ENCODE results near the gene TMEM238. TPM values are rescaled to one million over a fixed set of nuclear protein-coding genes. Genes with fewer than 3 reads are reported as not detected.
A peak's percentile ranks its signal among the peaks of the same experiment; 100 is the strongest.
"Not testable (repeated sequence)": the region's sequence is repeated elsewhere in the genome, so short reads cannot be mapped to it uniquely, and the experiment has no call there.

The TMEM238 gene
- total and polyA plus RNA-seq, 7 donors: 0.54 to 1.7 (median 0.90) TPM; not detected in 2

- Histone ChIP-seq H3K4me1 (no peaks in the 10 kb centered on the region), H3K4me3 (no peak overlapping the region), H3K27me3 (peaks cover 0 to 12% (median 0%) of the 10 kb centered on the region in 3 donors), H3K9me3 (no peaks in the 10 kb centered on the region), H3K36me3 (no peaks in the 10 kb centered on the region), H3K27ac (no peak overlapping the region)
- intact Hi-C loops (cut with DNase I): loop anchor here (10.0 kb wide), 1 partner anchor 273 kb away; the partner anchor contains the start of gene TNNT1
- no peak for TF ChIP-seq POLR2AphosphoS5 (IDR thresholded peaks at IDR 0.05)
- TF ChIP-seq CTCF (IDR thresholded peaks at IDR 0.05): peak; percentile 8 to 53 (median 42)
- WGBS, 2 donors: 6 to 27% methylated on average over 7 of the region's 7 CpGs
- no peak for DNase-seq
Observed at GRCh38 chr19:55418185-55418584, 34.1 kb upstream of the TMEM238 start.

DNA sequence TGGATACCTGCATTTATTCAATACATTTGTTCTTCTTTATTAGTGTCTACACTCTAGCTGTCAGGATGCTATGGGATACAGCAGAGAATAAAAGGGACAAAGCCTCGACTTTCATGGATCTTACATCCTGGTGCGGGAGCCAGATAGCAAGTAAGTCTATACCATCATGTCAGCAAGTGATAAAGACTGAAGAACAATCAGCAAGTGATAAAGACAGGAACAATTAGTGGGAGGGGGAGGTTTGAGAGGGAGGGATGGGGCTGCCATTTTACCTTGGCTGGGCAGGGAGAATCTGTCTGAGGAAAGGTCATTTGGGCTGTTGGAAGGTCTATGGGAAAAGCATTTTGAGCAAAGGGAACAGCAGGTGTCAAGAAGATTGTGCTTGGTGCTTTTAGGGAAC lies 26.1 kb upstream of the TMEM238 start:
- peaks cover 0 to 22% (median 20%) of the 10 kb centered on the region in 4 donors for H3K4me1 ChIP-seq
- intact Hi-C loops (cut with DNase I): loop anchor here (10.0 kb wide), 1 partner anchor 265 kb away; the partner anchor contains the start of gene TNNT1
- no peak overlapping the region for H3K27ac ChIP-seq
- TF ChIP-seq CTCF (IDR thresholded peaks at IDR 0.05) (no peak), POLR2AphosphoS5 (IDR thresholded peaks at IDR 0.05) (no peak), POLR2A (IDR thresholded peaks at IDR 0.05) (no peak), EP300 (IDR thresholded peaks at IDR 0.05) (no peak)
- 94 to 97% methylated on average over 2 of the region's 2 CpGs for WGBS, 2 donors
- DNase-seq: no peak
- peaks cover 0 to 1% (median 0%) of the 10 kb centered on the region in 4 donors for H3K9me3 ChIP-seq
- no peaks in the 10 kb centered on the region for H3K27me3 ChIP-seq
- H3K4me3 ChIP-seq: no peak overlapping the region
- peaks cover 0 to 9% (median 2%) of the 10 kb centered on the region in 4 donors for H3K36me3 ChIP-seq

GRCh38 chr19:55409179-55409578 lies 25.1 kb upstream of the TMEM238 start:
- H3K4me3 ChIP-seq, H3K27me3 ChIP-seq, H3K9me3 ChIP-seq, H3K27ac ChIP-seq, DNase-seq: not testable (repeated sequence)
- WGBS, 2 donors: 93 to 94% methylated on average over 8 of the region's 8 CpGs
- peaks cover 0 to 22% (median 20%) of the 10 kb centered on the region in 4 donors for H3K4me1 ChIP-seq
- intact Hi-C loops (cut with DNase I): loop anchor here (2.0 to 10.0 kb wide), 3 partner anchors 52 to 1542 kb away; partner anchors contain the start of genes ISOC2 and MYADM
- peaks cover 0 to 17% (median 4%) of the 10 kb centered on the region in 4 donors for H3K36me3 ChIP-seq

GRCh38 chr19:55408533-55408872 lies 24.4 kb upstream of the TMEM238 start:
- Histone ChIP-seq H3K27me3 (no peaks in the 10 kb centered on the region), H3K9me3 (peaks cover 0 to 1% (median 0%) of the 10 kb centered on the region in 4 donors), H3K4me3 (peak overlapping the region; percentile 82 to 99 (median 89)), H3K27ac (peak overlapping the region; percentile 96 to 100 (median 98)), H3K36me3 (peaks cover 5 to 24% (median 6%) of the 10 kb centered on the region in 4 donors), H3K4me1 (peaks cover 0 to 22% (median 20%) of the 10 kb centered on the region in 4 donors)
- WGBS, 2 donors: 66 to 71% methylated on average over 9 of the region's 9 CpGs
- DNase-seq: no peak
- no peak for TF ChIP-seq POLR2AphosphoS5 (IDR thresholded peaks at IDR 0.05)
- TF ChIP-seq EP300 (IDR thresholded peaks at IDR 0.05): no peak
- no peak for TF ChIP-seq CTCF (IDR thresholded peaks at IDR 0.05)
- no peak for TF ChIP-seq POLR2A (IDR thresholded peaks at IDR 0.05)
- intact Hi-C loops (cut with DNase I): loop anchor here (2.0 to 10.0 kb wide), 3 partner anchors 52 to 1541 kb away; partner anchors contain the start of genes ISOC2 and MYADM

DNA sequence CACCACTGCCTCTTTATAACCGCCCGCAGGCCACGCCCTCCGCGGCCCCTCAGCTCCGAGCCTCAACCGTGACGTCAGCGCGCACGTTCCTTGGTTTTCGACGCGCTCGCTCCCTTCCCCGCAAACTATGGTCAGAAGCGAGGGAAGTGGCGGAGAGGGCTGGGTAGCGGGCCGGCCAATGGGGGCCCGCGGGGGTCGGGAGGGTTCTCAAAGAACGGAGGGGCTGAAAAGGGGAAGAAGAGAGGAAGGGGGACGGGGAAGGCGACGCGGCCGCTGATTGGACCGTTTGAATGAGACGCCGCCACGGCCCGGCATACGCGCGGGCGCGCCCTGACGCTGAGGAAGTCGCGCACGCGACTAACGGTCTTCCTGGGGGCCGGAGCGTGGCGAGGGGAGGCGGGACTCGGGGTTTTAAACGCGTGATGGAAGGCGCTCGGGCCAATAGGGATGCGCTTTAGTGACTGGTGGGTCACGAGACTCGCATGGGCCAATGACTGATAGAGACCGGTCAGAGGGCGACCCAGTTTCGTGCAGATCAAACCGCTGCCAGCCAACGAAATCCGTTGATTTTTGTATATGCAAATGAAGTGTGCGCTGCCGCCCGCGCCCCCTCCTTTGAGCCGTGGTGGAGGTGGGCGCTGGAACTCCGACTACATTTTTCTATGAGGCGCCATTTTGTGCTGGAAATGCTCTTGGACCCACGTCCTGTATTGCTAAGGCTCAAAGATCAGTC lies 23.9 kb upstream of the TMEM238 start:
- Histone ChIP-seq H3K4me3 (peak overlapping the region; percentile 82 to 99 (median 89)), H3K4me1 (peaks cover 0 to 22% (median 20%) of the 10 kb centered on the region in 4 donors), H3K9me3 (peaks cover 0 to 1% (median 0%) of the 10 kb centered on the region in 4 donors), H3K27ac (peak overlapping the region; percentile 96 to 100 (median 98)), H3K27me3 (no peaks in the 10 kb centered on the region), H3K36me3 (peaks cover 7 to 29% (median 10%) of the 10 kb centered on the region in 4 donors)
- DNase-seq: peak; percentile 100
- peak in 1 of 4 donors; percentile 36 for TF ChIP-seq EP300 (IDR thresholded peaks at IDR 0.05)
- TF ChIP-seq CTCF (IDR thresholded peaks at IDR 0.05): no peak
- peak; percentile 31 to 59 for TF ChIP-seq POLR2A (IDR thresholded peaks at IDR 0.05)
- WGBS, 2 donors: 0% methylated on average over 72 of the region's 72 CpGs
- intact Hi-C loops (cut with DNase I): loop anchor here (1.0 to 10.0 kb wide), 4 partner anchors 23 to 1541 kb away; partner anchors contain the start of genes ISOC2, MYADM and RPL28

All from sigmoid colon (tissue), 7 donors.